B cell (primary cell): Measurements from ENCODE around the gene C10orf90. TPM values are rescaled to one million over a fixed set of nuclear protein-coding genes. Genes with fewer than 3 reads are reported as not detected.

Experiments used
- ATAC-seq: fragments of 200-7000 bp; cut with Tn5 transposase; one replicate; pipeline ENCODE4 v1.10.0; 2021; ENCODE audit warnings: low read depth, mild to moderate bottlenecking, moderate number of reproducible peaks, moderate library complexity
- CTCF ChIA-PET: fragments of 350-600 bp; sonication (Branson Sonifier 250); formaldehyde crosslinking; loops from one replicate; lab custom pipeline; 2021; ENCODE audit warnings: antibody characterized with exemption, inconsistent platforms; lab: Charles Lee
- POLR2A ChIA-PET: fragments of 350-600 bp; sonication (Branson Sonifier 250); formaldehyde crosslinking; loops from one replicate; lab custom pipeline; 2021; ENCODE audit warnings: antibody characterized with exemption; lab: Charles Lee
- DNase-seq: peaks from one replicate; pipeline ENCODE4 v3.0.0; 2013
- H2AFZ ChIP-seq: 2 replicates; pipeline ENCODE4 v1.6.1; 2012; ENCODE audit warnings: mild to moderate bottlenecking, low read depth, low read length; ENCODE audit not compliant: insufficient read depth, poor library complexity, severe bottlenecking
- H3K27ac ChIP-seq, 2 donors: 1 replicate in 1 of 2; 2 replicates in 1 of 2; pipeline ENCODE4 v1.5.1; 2012 to 2013; ENCODE audit warnings: low read length in 2 of 2, mild to moderate bottlenecking in 2 of 2, moderate library complexity in 1 of 2
- H3K27me3 ChIP-seq, 4 experiments: fragments of 200-600 bp in 1 of 4; sonication (generic) in 1 of 4; replicated peaks in 1 of 4; 1 replicate in 2 of 4; 2 replicates in 2 of 4; pipeline versions ENCODE4 v1.6.1 to v1.7.0; 2013 to 2016; ENCODE audit warnings: low read length in 3 of 4, mild to moderate bottlenecking in 2 of 4, mixed read lengths in 1 of 4, moderate library complexity in 1 of 4; ENCODE audit not compliant: insufficient read depth in 4 of 4, control insufficient read depth in 3 of 4; ENCODE audit errors: control extremely low read depth in 1 of 4
- H3K36me3 ChIP-seq, 2 experiments: replicated peaks in 1 of 2; 1 replicate in 1 of 2; 2 replicates in 1 of 2; pipeline versions ENCODE4 v1.6.1 to v1.7.1; 2013; ENCODE audit warnings: low read length in 1 of 2; ENCODE audit not compliant: insufficient read depth in 2 of 2, control insufficient read depth in 1 of 2; ENCODE audit errors: control extremely low read depth in 1 of 2, extremely low read depth in 1 of 2
- H3K4me1 ChIP-seq, 2 donors: fragments of 200-600 bp in 1 of 2; sonication (generic) in 1 of 2; 1 replicate in 1 of 2; 2 replicates in 1 of 2; pipeline versions ENCODE4 v1.5.1 to v1.6.1; 2013 to 2017; ENCODE audit warnings: low read length in 2 of 2; ENCODE audit not compliant: control insufficient read depth in 2 of 2, insufficient read depth in 2 of 2
- H3K4me2 ChIP-seq: replicated peaks from 2 replicates; pipeline ENCODE3; 2012; ENCODE audit warnings: mild to moderate bottlenecking, low read depth, low read length; ENCODE audit not compliant: poor library complexity, severe bottlenecking
- H3K4me3 ChIP-seq, 5 experiments: fragments of 200-600 bp in 1 of 5; sonication (generic) in 1 of 5; 1 replicate in 3 of 5; 2 replicates in 2 of 5; pipeline versions ENCODE4 v1.5.1 to v1.7.0; 2011 to 2016; ENCODE audit warnings: low read length in 4 of 5, mild to moderate bottlenecking in 4 of 5, low read depth in 2 of 5, control low read depth in 1 of 5, moderate library complexity in 1 of 5; ENCODE audit not compliant: insufficient read depth in 1 of 5; ENCODE audit errors: control extremely low read depth in 1 of 5, extremely low read depth in 1 of 5
- H3K79me2 ChIP-seq: fragments of 200-600 bp; sonication (generic); one replicate; pipeline ENCODE4 v1.6.0; 2016; ENCODE audit warnings: low read length; ENCODE audit not compliant: control insufficient read depth, insufficient read depth
- H3K9ac ChIP-seq: fragments of 200-600 bp; sonication (generic); 2 replicates; pipeline ENCODE4 v1.6.1; 2017; ENCODE audit warnings: mild to moderate bottlenecking, low read length, moderate library complexity
- H3K9me3 ChIP-seq, 3 donors: one replicate each; pipeline versions ENCODE4 v1.6.1 to v1.7.1; 2013; ENCODE audit warnings: low read length in 2 of 3; ENCODE audit not compliant: control insufficient read depth in 2 of 3, insufficient read depth in 1 of 3; ENCODE audit errors: control extremely low read depth in 1 of 3
- H4K20me1 ChIP-seq: 2 replicates; pipeline ENCODE4 v1.6.0; 2012; ENCODE audit warnings: mild to moderate bottlenecking, low read length; ENCODE audit not compliant: insufficient read depth, control insufficient read depth, poor library complexity, severe bottlenecking
- H3K27ac Mint-ChIP-seq: one replicate; pipeline ENCODE4 v1.8.0; 2021; ENCODE audit warnings: mixed read lengths
- H3K27me3 Mint-ChIP-seq: one replicate; pipeline ENCODE4 v1.8.0; 2021; ENCODE audit warnings: mixed read lengths
- H3K4me1 Mint-ChIP-seq: one replicate; pipeline ENCODE4 v1.8.0; 2021; ENCODE audit warnings: mixed read lengths
- H3K4me3 Mint-ChIP-seq: one replicate; pipeline ENCODE4 v1.8.0; 2021; ENCODE audit warnings: mixed read lengths
- H3K9me3 Mint-ChIP-seq: one replicate; pipeline ENCODE4 v1.8.0; 2022; ENCODE audit warnings: mixed read lengths; ENCODE audit not compliant: insufficient read depth
- EZH2 ChIP-seq: IDR thresholded peaks from 2 replicates; pipeline ENCODE4 v1.6.1; 2012; ENCODE audit warnings: borderline replicate concordance, low read depth, mild to moderate bottlenecking, moderate library complexity, low read length; ENCODE audit not compliant: insufficient read depth, poor library complexity, severe bottlenecking
- WGBS: methylation state at CpG from one replicate; pipeline ENCODE4 v1.1.5; 2013; ENCODE audit warnings: missing lambda C conversion rate; ENCODE audit not compliant: insufficient coverage; 5-methylcytosine and 5-hydroxymethylcytosine counted together
- intact Hi-C: fragments of 100-400 bp; cut with micrococcal nuclease; formaldehyde crosslinking; loops from one replicate; pipeline ENCODE4 v1.10.0; 2022
- polyA plus RNA-seq: library from polyadenylated mRNA; depleted of rRNA; stranded (reverse); fragments of >200 nt; gene quantifications from 2 replicates; pipeline ENCODE4 v1.2.3, GENCODE V29; 2012
- total RNA-seq, 2 donors: library from RNA; stranded (reverse); fragments of 120-200 nt in 1 of 2; gene quantifications; 1 replicate in 1 of 2; 2 replicates in 1 of 2; pipeline versions ENCODE4 v1.2.3 to v1.2.4, GENCODE V29; 2013 to 2022
- TF ChIP-seq, protein P1 (sequence below): fragments of 200-600 bp; IDR thresholded peaks from one replicate; pipeline ENCODE4 v1.8.0; 2022; ENCODE audit warnings: antibody characterized with exemption, mild to moderate bottlenecking

Gene C10orf90
- total and polyA plus RNA-seq, 2 donors (not counting 1 experiment from before 2014, with no cell fraction given) = not detected

DNA sequence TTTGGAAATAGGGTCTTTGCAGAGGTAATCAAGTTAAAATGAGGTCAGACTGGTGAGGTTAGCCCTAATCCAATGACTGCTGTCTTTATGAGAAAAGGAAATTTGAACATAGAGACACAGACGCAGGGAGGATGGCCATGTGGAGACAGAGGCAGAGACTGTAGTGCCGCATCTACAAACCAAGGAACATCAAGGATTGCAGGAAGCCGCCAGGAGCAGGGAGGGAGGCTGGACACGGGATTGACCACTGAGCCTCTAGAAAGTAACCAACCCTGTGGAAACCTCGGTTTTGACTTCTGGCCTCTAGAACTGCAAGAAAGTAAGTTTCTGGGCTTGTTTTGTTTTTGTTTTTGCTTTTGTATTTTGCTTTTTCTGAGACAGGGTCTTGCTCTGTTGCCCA is 213.9 kb downstream of the C10orf90 start:
- Histone ChIP-seq H3K4me2 (no peak overlapping the region), H3K36me3 (no peaks in the 10 kb centered on the region), H4K20me1 (no peaks in the 10 kb centered on the region), H3K9me3 (peaks cover 0 to 8% (median 0%) of the 10 kb centered on the region in 3 donors), H3K4me3 (no peak overlapping the region), H3K9ac (no peak overlapping the region), H3K79me2 (no peaks in the 10 kb centered on the region), H2AFZ (no peak overlapping the region), H3K27me3 (no peaks in the 10 kb centered on the region), H3K4me1 (no peaks in the 10 kb centered on the region), H3K27ac (no peak overlapping the region)
- ChIA-PET CTCF (no interaction called here), POLR2A (no interaction called here)
- Mint-ChIP-seq H3K4me1 (no peaks in the 10 kb centered on the region), H3K27ac (no peak overlapping the region), H3K27me3 (no peaks in the 10 kb centered on the region), H3K9me3 (no peaks in the 10 kb centered on the region), H3K4me3 (no peak overlapping the region)
- DNase-seq = no peak
- intact Hi-C loops = no loop called here
- no peak for ATAC-seq
- 95% methylated on average over 4 of the region's 5 CpGs for WGBS
- TF ChIP-seq, protein P1, sequence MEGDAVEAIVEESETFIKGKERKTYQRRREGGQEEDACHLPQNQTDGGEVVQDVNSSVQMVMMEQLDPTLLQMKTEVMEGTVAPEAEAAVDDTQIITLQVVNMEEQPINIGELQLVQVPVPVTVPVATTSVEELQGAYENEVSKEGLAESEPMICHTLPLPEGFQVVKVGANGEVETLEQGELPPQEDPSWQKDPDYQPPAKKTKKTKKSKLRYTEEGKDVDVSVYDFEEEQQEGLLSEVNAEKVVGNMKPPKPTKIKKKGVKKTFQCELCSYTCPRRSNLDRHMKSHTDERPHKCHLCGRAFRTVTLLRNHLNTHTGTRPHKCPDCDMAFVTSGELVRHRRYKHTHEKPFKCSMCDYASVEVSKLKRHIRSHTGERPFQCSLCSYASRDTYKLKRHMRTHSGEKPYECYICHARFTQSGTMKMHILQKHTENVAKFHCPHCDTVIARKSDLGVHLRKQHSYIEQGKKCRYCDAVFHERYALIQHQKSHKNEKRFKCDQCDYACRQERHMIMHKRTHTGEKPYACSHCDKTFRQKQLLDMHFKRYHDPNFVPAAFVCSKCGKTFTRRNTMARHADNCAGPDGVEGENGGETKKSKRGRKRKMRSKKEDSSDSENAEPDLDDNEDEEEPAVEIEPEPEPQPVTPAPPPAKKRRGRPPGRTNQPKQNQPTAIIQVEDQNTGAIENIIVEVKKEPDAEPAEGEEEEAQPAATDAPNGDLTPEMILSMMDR = no peak
- no peak for TF ChIP-seq EZH2

DNA sequence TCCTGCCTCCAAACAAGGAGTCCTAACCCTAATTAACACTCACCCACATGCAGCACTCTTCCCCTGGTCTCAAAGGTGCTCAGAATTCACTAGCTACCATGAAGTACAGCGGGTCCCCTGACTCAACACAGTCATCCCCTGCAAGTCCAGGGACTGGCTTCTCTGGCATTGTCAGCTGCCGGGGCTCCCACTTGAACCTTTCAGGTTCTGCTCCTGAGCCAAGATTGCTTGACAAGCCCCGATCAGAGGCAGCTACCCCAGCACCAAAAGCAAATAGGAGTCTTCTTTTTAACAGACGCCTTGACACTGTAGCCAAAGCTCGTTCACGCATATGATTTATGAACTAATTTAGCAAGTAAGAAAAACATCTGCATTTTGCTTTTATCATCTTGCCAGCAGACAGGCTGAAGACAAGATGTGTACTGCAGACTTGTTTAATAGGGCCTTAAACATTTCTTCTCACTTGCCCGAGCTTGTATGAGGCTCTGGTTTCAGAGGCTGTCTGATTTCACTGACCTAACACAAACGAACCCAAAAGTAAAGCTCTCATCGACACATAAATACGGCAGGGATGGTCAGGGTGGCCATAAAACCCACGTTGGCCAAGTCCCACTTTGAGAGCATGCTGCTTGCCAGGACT is 214.6 kb downstream of the C10orf90 start:
- POLR2A ChIA-PET = no interaction called here
- no peak overlapping the region for H3K4me3 Mint-ChIP-seq
- H3K9me3 Mint-ChIP-seq = no peaks in the 10 kb centered on the region
- H2AFZ ChIP-seq = no peak overlapping the region
- no peaks in the 10 kb centered on the region for H3K27me3 Mint-ChIP-seq
- no peak overlapping the region for H3K4me3 ChIP-seq
- H3K27me3 ChIP-seq = no peaks in the 10 kb centered on the region
- intact Hi-C loops = no loop called here
- TF ChIP-seq EZH2 = no peak
- TF ChIP-seq, protein P1 = no peak
- H3K9me3 ChIP-seq = peaks cover 0 to 8% (median 0%) of the 10 kb centered on the region in 3 donors
- H3K36me3 ChIP-seq = no peaks in the 10 kb centered on the region
- DNase-seq (no peak), ATAC-seq (no peak)
- no peaks in the 10 kb centered on the region for H3K79me2 ChIP-seq
- H3K27ac ChIP-seq = no peak overlapping the region
- H3K9ac ChIP-seq = no peak overlapping the region
- H3K27ac Mint-ChIP-seq = no peak overlapping the region
- no peaks in the 10 kb centered on the region for H3K4me1 Mint-ChIP-seq
- H3K4me1 ChIP-seq = no peaks in the 10 kb centered on the region
- no peaks in the 10 kb centered on the region for H4K20me1 ChIP-seq
- 87% methylated on average over 5 of the region's 11 CpGs for WGBS
- CTCF ChIA-PET = no interaction called here
- no peak overlapping the region for H3K4me2 ChIP-seq
